ENCODE data around the gene GCSH.

GCSH gene

GRCh38 chr16:81061307-81061640, 34.9 kb downstream of the GCSH start:
- H3K4me3 ChIP-seq (ENCODE audit: low read length) = no peak overlapping the region
- no peaks in the 10 kb centered on the region for H4K20me1 ChIP-seq (ENCODE audit: insufficient read depth, low read length)
- H3K4me1 ChIP-seq (ENCODE audit: low read length) = no peaks in the 10 kb centered on the region
- no peaks in the 10 kb centered on the region for H3K9me3 ChIP-seq (replicated peaks; ENCODE audit: insufficient read depth, low read length)
- H3K4me2 ChIP-seq (ENCODE audit: low read depth, low read length) = no peak overlapping the region
- H3K36me3 ChIP-seq (replicated peaks; ENCODE audit: insufficient read depth, low read length) = no peaks in the 10 kb centered on the region
- TF ChIP-seq EZH2phosphoT487 (IDR thresholded peaks at IDR 0.05; ENCODE audit: low read length) (no peak), CTCF (IDR thresholded peaks at IDR 0.05; ENCODE audit: low read length) (no peak), EZH2 (optimal IDR thresholded peaks at IDR 0.05; ENCODE audit: low read depth, low read length) (no peak)
- H3F3A ChIP-seq (ENCODE audit: insufficient read depth, low read length) = no peaks in the 10 kb centered on the region
- no peak overlapping the region for H3K27ac ChIP-seq (ENCODE audit: low read length)
- H3K79me2 ChIP-seq (ENCODE audit: low read length) = no peaks in the 10 kb centered on the region
- H3K9ac ChIP-seq (ENCODE audit: low read length) = no peak overlapping the region
- H3K27me3 ChIP-seq (replicated peaks; ENCODE audit: insufficient read depth, low read length) = no peaks in the 10 kb centered on the region
- no peak for DNase-seq
- no peaks in the 10 kb centered on the region for H3K9me2 ChIP-seq (replicated peaks; ENCODE audit: insufficient read depth, low read length)
- no peak overlapping the region for H2AFZ ChIP-seq (ENCODE audit: low read length)

- H3K27ac ChIP-seq (ENCODE audit: low read length) = no peak overlapping the region
- H2AFZ ChIP-seq (ENCODE audit: low read length) = no peak overlapping the region
- H3K9me3 ChIP-seq (replicated peaks; ENCODE audit: insufficient read depth, low read length) = no peaks in the 10 kb centered on the region
- H3K27me3 ChIP-seq (replicated peaks; ENCODE audit: insufficient read depth, low read length) = no peaks in the 10 kb centered on the region
- no peaks in the 10 kb centered on the region for H4K20me1 ChIP-seq (ENCODE audit: insufficient read depth, low read length)
- H3K9me2 ChIP-seq (replicated peaks; ENCODE audit: insufficient read depth, low read length) = no peaks in the 10 kb centered on the region
- H3K4me2 ChIP-seq (ENCODE audit: low read depth, low read length) = no peak overlapping the region
- H3F3A ChIP-seq (ENCODE audit: insufficient read depth, low read length) = no peaks in the 10 kb centered on the region
- H3K79me2 ChIP-seq (ENCODE audit: low read length) = no peaks in the 10 kb centered on the region
- H3K36me3 ChIP-seq (replicated peaks; ENCODE audit: insufficient read depth, low read length) = no peaks in the 10 kb centered on the region
- TF ChIP-seq EZH2phosphoT487 (IDR thresholded peaks at IDR 0.05; ENCODE audit: low read length) = no peak
- H3K4me1 ChIP-seq (ENCODE audit: low read length) = no peaks in the 10 kb centered on the region
- H3K9ac ChIP-seq (ENCODE audit: low read length) = no peak overlapping the region
- DNase-seq = no peak
- no peak overlapping the region for H3K4me3 ChIP-seq (ENCODE audit: low read length)
Measured at GRCh38 chr16:81060576-81061306, 35.5 kb downstream of the GCSH start.

- Histone ChIP-seq H3K79me2 (ENCODE audit: low read length) (no peaks in the 10 kb centered on the region), H2AFZ (ENCODE audit: low read length) (no peak overlapping the region), H3K27ac (ENCODE audit: low read length) (no peak overlapping the region), H3K9ac (ENCODE audit: low read length) (no peak overlapping the region), H3K4me2 (ENCODE audit: low read depth, low read length) (no peak overlapping the region), H3K27me3 (replicated peaks; ENCODE audit: insufficient read depth, low read length) (no peaks in the 10 kb centered on the region), H3K36me3 (replicated peaks; ENCODE audit: insufficient read depth, low read length) (no peaks in the 10 kb centered on the region), H4K20me1 (ENCODE audit: insufficient read depth, low read length) (no peaks in the 10 kb centered on the region), H3K4me3 (ENCODE audit: low read length) (no peak overlapping the region), H3F3A (ENCODE audit: insufficient read depth, low read length) (no peaks in the 10 kb centered on the region), H3K4me1 (ENCODE audit: low read length) (no peaks in the 10 kb centered on the region), H3K9me3 (replicated peaks; ENCODE audit: insufficient read depth, low read length) (no peaks in the 10 kb centered on the region), H3K9me2 (replicated peaks; ENCODE audit: insufficient read depth, low read length) (no peaks in the 10 kb centered on the region)
- no peak for TF ChIP-seq EZH2phosphoT487 (IDR thresholded peaks at IDR 0.05; ENCODE audit: low read length)
- TF ChIP-seq CTCF (IDR thresholded peaks at IDR 0.05; ENCODE audit: low read length) = no peak
- TF ChIP-seq EZH2 (optimal IDR thresholded peaks at IDR 0.05; ENCODE audit: low read depth, low read length) = no peak
- DNase-seq = no peak
Measured at GRCh38 chr16:81053761-81054160, 42.4 kb downstream of the GCSH start.

- Histone ChIP-seq H3K9me3 (replicated peaks; ENCODE audit: insufficient read depth, low read length) (no peaks in the 10 kb centered on the region), H3K9me2 (replicated peaks; ENCODE audit: insufficient read depth, low read length) (no peaks in the 10 kb centered on the region), H3K79me2 (ENCODE audit: low read length) (0 out of 2 replicates have a peak, but pooled peaks cover 4% of the 10 kb centered on the region), H3K4me2 (ENCODE audit: low read depth, low read length) (no peak overlapping the region), H3K9ac (ENCODE audit: low read length) (no peak overlapping the region), H3K36me3 (replicated peaks; ENCODE audit: insufficient read depth, low read length) (no peaks in the 10 kb centered on the region), H3K4me3 (ENCODE audit: low read length) (no peak overlapping the region), H3K27me3 (replicated peaks; ENCODE audit: insufficient read depth, low read length) (no peaks in the 10 kb centered on the region), H3K4me1 (ENCODE audit: low read length) (no peaks in the 10 kb centered on the region), H2AFZ (ENCODE audit: low read length) (no peak overlapping the region), H3F3A (ENCODE audit: insufficient read depth, low read length) (no peaks in the 10 kb centered on the region), H3K27ac (ENCODE audit: low read length) (no peak overlapping the region), H4K20me1 (ENCODE audit: insufficient read depth, low read length) (no peaks in the 10 kb centered on the region)
- no peak for DNase-seq
- TF ChIP-seq CTCF (IDR thresholded peaks at IDR 0.05; ENCODE audit: low read length) (no peak), EZH2 (optimal IDR thresholded peaks at IDR 0.05; ENCODE audit: low read depth, low read length) (no peak)
Measured at GRCh38 chr16:81042821-81043220, 53.4 kb downstream of the GCSH start.
